CD14-positive monocyte (primary cell): ENCODE results near the gene COL4A5. TPM values are rescaled to one million over a fixed set of nuclear protein-coding genes. Genes with fewer than 3 reads are reported as not detected.

ENCODE experiments used
- DNase-seq, 3 donors: peaks; one replicate each; pipeline ENCODE4 v3.0.0-alpha.2; 2011 to 2022
- H2AFZ ChIP-seq: 2 replicates; pipeline ENCODE4 v1.6.0; 2012; ENCODE audit warnings: mild to moderate bottlenecking, low read depth, low read length, inconsistent platforms; ENCODE audit not compliant: insufficient read depth, poor library complexity, severe bottlenecking
- H3K27ac ChIP-seq, 2 donors: 1 replicate in 1 of 2; 2 replicates in 1 of 2; pipeline ENCODE4 v1.5.1; 2012 to 2013; ENCODE audit warnings: low read length in 2 of 2, control low read depth in 1 of 2, inconsistent platforms in 1 of 2, low read depth in 1 of 2, mild to moderate bottlenecking in 1 of 2
- H3K27me3 ChIP-seq, 2 donors: one replicate each; pipeline versions ENCODE4 v1.6.0 to v1.6.1; 2011 to 2013; ENCODE audit warnings: low read length in 2 of 2; ENCODE audit not compliant: control insufficient read depth in 2 of 2, insufficient read depth in 2 of 2
- H3K36me3 ChIP-seq, 2 donors: replicated peaks in 1 of 2; 1 replicate in 1 of 2; 2 replicates in 1 of 2; pipeline versions ENCODE4 v1.5.1 to v1.6.1; 2012 to 2013; ENCODE audit warnings: low read length in 2 of 2, control low read depth in 1 of 2, inconsistent platforms in 1 of 2, mild to moderate bottlenecking in 1 of 2; ENCODE audit not compliant: insufficient read depth in 2 of 2, control insufficient read depth in 1 of 2
- H3K4me1 ChIP-seq, 2 donors: 1 replicate in 1 of 2; 2 replicates in 1 of 2; pipeline versions ENCODE4 v1.5.1 to v1.6.1; 2012 to 2013; ENCODE audit warnings: low read length in 2 of 2, control low read depth in 1 of 2, inconsistent platforms in 1 of 2, mild to moderate bottlenecking in 1 of 2, moderate library complexity in 1 of 2; ENCODE audit not compliant: insufficient read depth in 2 of 2, control insufficient read depth in 1 of 2
- H3K4me2 ChIP-seq: replicated peaks from 2 replicates; pipeline ENCODE3; 2012; ENCODE audit warnings: low read length, moderate library complexity, mild to moderate bottlenecking; ENCODE audit not compliant: poor library complexity, severe bottlenecking; ENCODE audit errors: extremely low read depth
- H3K4me3 ChIP-seq, 3 experiments: fragments of 200-600 bp in 1 of 3; sonication (generic) in 1 of 3; replicated peaks in 1 of 3; 1 replicate in 2 of 3; 2 replicates in 1 of 3; pipeline ENCODE4 v1.5.1; 2011 to 2013; ENCODE audit warnings: low read length in 3 of 3, mild to moderate bottlenecking in 3 of 3, control low read depth in 2 of 3, low read depth in 2 of 3, inconsistent platforms in 1 of 3, moderate library complexity in 1 of 3
- H3K79me2 ChIP-seq: 2 replicates; pipeline ENCODE4 v1.6.0; 2012; ENCODE audit warnings: mild to moderate bottlenecking, control low read depth, inconsistent platforms, low read length, moderate library complexity; ENCODE audit not compliant: insufficient read depth
- H3K9ac ChIP-seq: 2 replicates; pipeline ENCODE4 v1.6.0; 2017; ENCODE audit warnings: low read length, mild to moderate bottlenecking; ENCODE audit not compliant: insufficient read depth, poor library complexity, severe bottlenecking
- H3K9me3 ChIP-seq, 2 donors: replicated peaks in 1 of 2; 1 replicate in 1 of 2; 2 replicates in 1 of 2; pipeline versions ENCODE4 v1.5.1 to v1.6.1; 2012 to 2013; ENCODE audit warnings: low read length in 2 of 2, control low read depth in 1 of 2; ENCODE audit not compliant: control insufficient read depth in 1 of 2, insufficient read depth in 1 of 2
- H4K20me1 ChIP-seq: 2 replicates; pipeline ENCODE4 v1.6.0; 2012; ENCODE audit warnings: mild to moderate bottlenecking, low read length, control low read depth, moderate library complexity; ENCODE audit not compliant: insufficient read depth
- H3K27ac Mint-ChIP-seq, 7 donors: one replicate each; pipeline ENCODE4 v1.8.0; 2020; ENCODE audit warnings: mild to moderate bottlenecking in 7 of 7, mixed read lengths in 7 of 7, moderate library complexity in 6 of 7, inconsistent platforms in 2 of 7
- H3K27me3 Mint-ChIP-seq, 3 donors: one replicate each; pipeline ENCODE4 v1.8.0; 2021 to 2022; ENCODE audit warnings: low read depth in 3 of 3, mild to moderate bottlenecking in 3 of 3, mixed read lengths in 3 of 3, moderate library complexity in 3 of 3, inconsistent platforms in 1 of 3
- H3K36me3 Mint-ChIP-seq, 2 donors: one replicate each; pipeline ENCODE4 v1.8.0; 2020; ENCODE audit warnings: mixed read lengths in 2 of 2, inconsistent platforms in 1 of 2, mild to moderate bottlenecking in 1 of 2
- H3K4me1 Mint-ChIP-seq: one replicate; pipeline ENCODE4 v1.8.0; 2020; ENCODE audit warnings: mild to moderate bottlenecking, mixed read lengths
- H3K4me3 Mint-ChIP-seq, 2 donors: one replicate each; pipeline ENCODE4 v1.8.0; 2020; ENCODE audit warnings: mild to moderate bottlenecking in 2 of 2, mixed read lengths in 2 of 2, moderate library complexity in 1 of 2
- H3K9me3 Mint-ChIP-seq, 7 donors: one replicate each; pipeline ENCODE4 v1.8.0; 2020 to 2022; ENCODE audit warnings: mixed read lengths in 7 of 7, mild to moderate bottlenecking in 6 of 7, moderate library complexity in 6 of 7, inconsistent platforms in 2 of 7
- CTCF ChIP-seq: fragments of 200-600 bp; IDR thresholded peaks from one replicate; pipeline ENCODE4 v1.8.0; 2022; ENCODE audit warnings: antibody characterized with exemption, mild to moderate bottlenecking
- WGBS: methylation state at CpG from one replicate; pipeline ENCODE4 v1.1.5; 2013; ENCODE audit warnings: missing lambda C conversion rate; ENCODE audit not compliant: insufficient coverage; 5-methylcytosine and 5-hydroxymethylcytosine counted together
- intact Hi-C, 2 donors: fragments of 100-400 bp; cut with micrococcal nuclease; formaldehyde crosslinking; loops; one replicate each; pipeline versions ENCODE4 v1.15.0 to v1.15.1; 2023
- polyA plus RNA-seq, 3 donors: library from polyadenylated mRNA; depleted of rRNA in 1 of 3; unstranded in 2 of 3; stranded (reverse) in 1 of 3; fragments of 300-500 nt in 2 of 3; fragments of >200 nt in 1 of 3; fragmentation: Illumina TruSeq in 2 of 3; gene quantifications; 1 replicate in 2 of 3; 2 replicates in 1 of 3; pipeline ENCODE4 v1.2.3, GENCODE V29; 2012 to 2021

COL4A5 gene
- polyA plus RNA-seq, 3 donors: not detected

- no peaks in the 10 kb centered on the region for H3K9me3 ChIP-seq
- Mint-ChIP-seq H3K4me1 (no peaks in the 10 kb centered on the region), H3K4me3 (no peak overlapping the region), H3K36me3 (no peaks in the 10 kb centered on the region), H3K27me3 (peaks cover 0 to 1% (median 0%) of the 10 kb centered on the region in 3 donors), H3K27ac (no peak overlapping the region), H3K9me3 (no peaks in the 10 kb centered on the region)
- no peak overlapping the region for H2AFZ ChIP-seq
- no peaks in the 10 kb centered on the region for H3K27me3 ChIP-seq
- H3K4me3 ChIP-seq: no peak overlapping the region
- intact Hi-C loops: no loop called here
- H3K79me2 ChIP-seq: no peaks in the 10 kb centered on the region
- H4K20me1 ChIP-seq: no peaks in the 10 kb centered on the region
- no peak for DNase-seq
- H3K4me1 ChIP-seq: no peaks in the 10 kb centered on the region
- H3K9ac ChIP-seq: no peak overlapping the region
- H3K4me2 ChIP-seq: no peak overlapping the region
- TF ChIP-seq CTCF: no peak
- H3K36me3 ChIP-seq: no peaks in the 10 kb centered on the region
- no CpG with 5 or more reads among the region's 4 CpGs for WGBS
- no peak overlapping the region for H3K27ac ChIP-seq
Observed at GRCh38 chrX:108601276-108601675, 161.6 kb downstream of the COL4A5 start.

- WGBS: no CpG with 5 or more reads among the region's 2 CpGs
- H3K4me3 ChIP-seq: no peak overlapping the region
- H3K4me3 Mint-ChIP-seq: no peak overlapping the region
- intact Hi-C loops: no loop called here
- no peaks in the 10 kb centered on the region for H4K20me1 ChIP-seq
- H2AFZ ChIP-seq: no peak overlapping the region
- H3K27me3 Mint-ChIP-seq: peaks cover 0 to 6% (median 0%) of the 10 kb centered on the region in 3 donors
- no peaks in the 10 kb centered on the region for H3K27me3 ChIP-seq
- H3K4me2 ChIP-seq: no peak overlapping the region
- H3K4me1 ChIP-seq: no peaks in the 10 kb centered on the region
- no peak for TF ChIP-seq CTCF
- no peaks in the 10 kb centered on the region for H3K36me3 Mint-ChIP-seq
- no peak for DNase-seq
- H3K9me3 Mint-ChIP-seq: no peaks in the 10 kb centered on the region
- no peaks in the 10 kb centered on the region for H3K4me1 Mint-ChIP-seq
- no peak overlapping the region for H3K9ac ChIP-seq
- no peak overlapping the region for H3K27ac ChIP-seq
- no peaks in the 10 kb centered on the region for H3K9me3 ChIP-seq
- no peaks in the 10 kb centered on the region for H3K79me2 ChIP-seq
- H3K27ac Mint-ChIP-seq: no peak overlapping the region
- H3K36me3 ChIP-seq: no peaks in the 10 kb centered on the region
Observed at GRCh38 chrX:108610141-108610540, 170.5 kb downstream of the COL4A5 start.
